ENCODE data around the gene FMO5. TPM values are rescaled to one million over a fixed set of nuclear protein-coding genes. Genes with fewer than 3 reads are reported as not detected.
A peak's percentile ranks its signal among the peaks of the same experiment; 100 is the strongest.

Gene FMO5
- total and polyA plus RNA-seq, 2 experiments from 2014 or later, result 0.73 to 0.84 TPM

- TF ChIP-seq, protein P1, sequence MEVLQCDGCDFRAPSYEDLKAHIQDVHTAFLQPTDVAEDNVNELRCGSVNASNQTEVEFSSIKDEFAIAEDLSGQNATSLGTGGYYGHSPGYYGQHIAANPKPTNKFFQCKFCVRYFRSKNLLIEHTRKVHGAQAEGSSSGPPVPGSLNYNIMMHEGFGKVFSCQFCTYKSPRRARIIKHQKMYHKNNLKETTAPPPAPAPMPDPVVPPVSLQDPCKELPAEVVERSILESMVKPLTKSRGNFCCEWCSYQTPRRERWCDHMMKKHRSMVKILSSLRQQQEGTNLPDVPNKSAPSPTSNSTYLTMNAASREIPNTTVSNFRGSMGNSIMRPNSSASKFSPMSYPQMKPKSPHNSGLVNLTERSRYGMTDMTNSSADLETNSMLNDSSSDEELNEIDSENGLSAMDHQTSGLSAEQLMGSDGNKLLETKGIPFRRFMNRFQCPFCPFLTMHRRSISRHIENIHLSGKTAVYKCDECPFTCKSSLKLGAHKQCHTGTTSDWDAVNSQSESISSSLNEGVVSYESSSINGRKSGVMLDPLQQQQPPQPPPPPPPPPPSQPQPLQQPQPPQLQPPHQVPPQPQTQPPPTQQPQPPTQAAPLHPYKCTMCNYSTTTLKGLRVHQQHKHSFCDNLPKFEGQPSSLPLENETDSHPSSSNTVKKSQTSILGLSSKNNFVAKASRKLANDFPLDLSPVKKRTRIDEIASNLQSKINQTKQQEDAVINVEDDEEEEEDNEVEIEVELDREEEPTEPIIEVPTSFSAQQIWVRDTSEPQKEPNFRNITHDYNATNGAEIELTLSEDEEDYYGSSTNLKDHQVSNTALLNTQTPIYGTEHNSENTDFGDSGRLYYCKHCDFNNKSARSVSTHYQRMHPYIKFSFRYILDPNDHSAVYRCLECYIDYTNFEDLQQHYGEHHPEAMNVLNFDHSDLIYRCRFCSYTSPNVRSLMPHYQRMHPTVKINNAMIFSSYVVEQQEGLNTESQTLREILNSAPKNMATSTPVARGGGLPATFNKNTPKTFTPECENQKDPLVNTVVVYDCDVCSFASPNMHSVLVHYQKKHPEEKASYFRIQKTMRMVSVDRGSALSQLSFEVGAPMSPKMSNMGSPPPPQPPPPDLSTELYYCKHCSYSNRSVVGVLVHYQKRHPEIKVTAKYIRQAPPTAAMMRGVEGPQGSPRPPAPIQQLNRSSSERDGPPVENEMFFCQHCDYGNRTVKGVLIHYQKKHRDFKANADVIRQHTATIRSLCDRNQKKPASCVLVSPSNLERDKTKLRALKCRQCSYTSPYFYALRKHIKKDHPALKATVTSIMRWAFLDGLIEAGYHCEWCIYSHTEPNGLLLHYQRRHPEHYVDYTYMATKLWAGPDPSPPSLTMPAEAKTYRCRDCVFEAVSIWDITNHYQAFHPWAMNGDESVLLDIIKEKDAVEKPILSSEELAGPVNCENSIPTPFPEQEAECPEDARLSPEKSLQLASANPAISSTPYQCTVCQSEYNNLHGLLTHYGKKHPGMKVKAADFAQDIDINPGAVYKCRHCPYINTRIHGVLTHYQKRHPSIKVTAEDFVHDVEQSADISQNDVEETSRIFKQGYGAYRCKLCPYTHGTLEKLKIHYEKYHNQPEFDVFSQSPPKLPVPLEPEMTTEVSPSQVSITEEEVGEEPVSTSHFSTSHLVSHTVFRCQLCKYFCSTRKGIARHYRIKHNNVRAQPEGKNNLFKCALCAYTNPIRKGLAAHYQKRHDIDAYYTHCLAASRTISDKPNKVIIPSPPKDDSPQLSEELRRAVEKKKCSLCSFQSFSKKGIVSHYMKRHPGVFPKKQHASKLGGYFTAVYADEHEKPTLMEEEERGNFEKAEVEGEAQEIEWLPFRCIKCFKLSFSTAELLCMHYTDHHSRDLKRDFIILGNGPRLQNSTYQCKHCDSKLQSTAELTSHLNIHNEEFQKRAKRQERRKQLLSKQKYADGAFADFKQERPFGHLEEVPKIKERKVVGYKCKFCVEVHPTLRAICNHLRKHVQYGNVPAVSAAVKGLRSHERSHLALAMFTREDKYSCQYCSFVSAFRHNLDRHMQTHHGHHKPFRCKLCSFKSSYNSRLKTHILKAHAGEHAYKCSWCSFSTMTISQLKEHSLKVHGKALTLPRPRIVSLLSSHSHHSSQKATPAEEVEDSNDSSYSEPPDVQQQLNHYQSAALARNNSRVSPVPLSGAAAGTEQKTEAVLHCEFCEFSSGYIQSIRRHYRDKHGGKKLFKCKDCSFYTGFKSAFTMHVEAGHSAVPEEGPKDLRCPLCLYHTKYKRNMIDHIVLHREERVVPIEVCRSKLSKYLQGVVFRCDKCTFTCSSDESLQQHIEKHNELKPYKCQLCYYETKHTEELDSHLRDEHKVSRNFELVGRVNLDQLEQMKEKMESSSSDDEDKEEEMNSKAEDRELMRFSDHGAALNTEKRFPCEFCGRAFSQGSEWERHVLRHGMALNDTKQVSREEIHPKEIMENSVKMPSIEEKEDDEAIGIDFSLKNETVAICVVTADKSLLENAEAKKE (CRISPR knock-in tag; IDR thresholded peaks at IDR 0.05), result no peak
- TF ChIP-seq EZH2 (IDR thresholded peaks at IDR 0.05; ENCODE audit: low read depth, unreplicated experiment) (no peak), ZNF331 (CRISPR knock-in tag; IDR thresholded peaks at IDR 0.05; ENCODE audit: low read depth) (no peak)
Observed at GRCh38 chr1:147171399-147172167, 53.6 kb downstream of the FMO5 start (continued).

- no peak for DNase-seq (ENCODE audit: low spot score)
- Histone ChIP-seq H4K20me1 (replicated peaks; ENCODE audit: insufficient read depth) (no peaks in the 10 kb centered on the region; the same call in 1 of the 2 replicates), H3K27ac (ENCODE audit: low read depth) (no peak overlapping the region), H3K79me2 (replicated peaks; ENCODE audit: insufficient read depth) (peaks cover 67% of the 10 kb centered on the region), H3F3A (replicated peaks; ENCODE audit: low read depth) (0 out of 2 replicates have a peak, but pooled peaks cover 4% of the 10 kb centered on the region), H3K27me3 (ENCODE audit: insufficient read depth) (no peaks in the 10 kb centered on the region), H3K9me2 (ENCODE audit: insufficient read depth) (no peaks in the 10 kb centered on the region), H3K4me1 (ENCODE audit: insufficient read depth) (peaks cover 39% of the 10 kb centered on the region), H3K4me2 (peak overlapping the region; percentile 95), H3K4me3 (peak overlapping the region; percentile 89), H3K36me3 (ENCODE audit: insufficient read depth) (no peaks in the 10 kb centered on the region), H2AFZ (no peak overlapping the region)
- peak overlapping the region; percentile 70; the same call in 1 of the 2 replicates for H3K27ac Mint-ChIP-seq
- H3K4me1 Mint-ChIP-seq, result peaks cover 37% of the 10 kb centered on the region
- peaks cover 3% of the 10 kb centered on the region; the same call in 1 of the 3 replicates for H3K9me3 Mint-ChIP-seq
- H3K4me3 Mint-ChIP-seq, result peak overlapping the region; percentile 97
- H3K36me3 Mint-ChIP-seq (ENCODE audit: low read depth), result peaks cover 21% of the 10 kb centered on the region
- ATAC-seq, result no peak
- peaks cover 14% of the 10 kb centered on the region for H3K27me3 Mint-ChIP-seq (ENCODE audit: insufficient read depth, low read depth, poor library complexity)
- TF ChIP-seq CREB1 (CRISPR knock-in tag; IDR thresholded peaks at IDR 0.05; ENCODE audit: low read depth), result no peak
- TF ChIP-seq CTCF (conservative IDR thresholded peaks at IDR 0.05; ENCODE audit: low read depth in 2 of 2), result no peak
- TF ChIP-seq EZH2phosphoT487 (IDR thresholded peaks at IDR 0.05; ENCODE audit: unreplicated experiment), result no peak
- no peak for TF ChIP-seq STAT1 (IDR thresholded peaks at IDR 0.05; ENCODE audit: unreplicated experiment)
- no peak for TF ChIP-seq NANOG (IDR thresholded peaks at IDR 0.05; ENCODE audit: borderline replicate concordance)
- TF ChIP-seq POLR2AphosphoS5 (IDR thresholded peaks at IDR 0.05; ENCODE audit: low read depth), result no peak
- TF ChIP-seq ZNF114 (CRISPR knock-in tag; IDR thresholded peaks at IDR 0.05), result no peak
- no peak for TF ChIP-seq ZNF331 (CRISPR knock-in tag; IDR thresholded peaks at IDR 0.05; ENCODE audit: low read depth)
- TF ChIP-seq, protein P2, sequence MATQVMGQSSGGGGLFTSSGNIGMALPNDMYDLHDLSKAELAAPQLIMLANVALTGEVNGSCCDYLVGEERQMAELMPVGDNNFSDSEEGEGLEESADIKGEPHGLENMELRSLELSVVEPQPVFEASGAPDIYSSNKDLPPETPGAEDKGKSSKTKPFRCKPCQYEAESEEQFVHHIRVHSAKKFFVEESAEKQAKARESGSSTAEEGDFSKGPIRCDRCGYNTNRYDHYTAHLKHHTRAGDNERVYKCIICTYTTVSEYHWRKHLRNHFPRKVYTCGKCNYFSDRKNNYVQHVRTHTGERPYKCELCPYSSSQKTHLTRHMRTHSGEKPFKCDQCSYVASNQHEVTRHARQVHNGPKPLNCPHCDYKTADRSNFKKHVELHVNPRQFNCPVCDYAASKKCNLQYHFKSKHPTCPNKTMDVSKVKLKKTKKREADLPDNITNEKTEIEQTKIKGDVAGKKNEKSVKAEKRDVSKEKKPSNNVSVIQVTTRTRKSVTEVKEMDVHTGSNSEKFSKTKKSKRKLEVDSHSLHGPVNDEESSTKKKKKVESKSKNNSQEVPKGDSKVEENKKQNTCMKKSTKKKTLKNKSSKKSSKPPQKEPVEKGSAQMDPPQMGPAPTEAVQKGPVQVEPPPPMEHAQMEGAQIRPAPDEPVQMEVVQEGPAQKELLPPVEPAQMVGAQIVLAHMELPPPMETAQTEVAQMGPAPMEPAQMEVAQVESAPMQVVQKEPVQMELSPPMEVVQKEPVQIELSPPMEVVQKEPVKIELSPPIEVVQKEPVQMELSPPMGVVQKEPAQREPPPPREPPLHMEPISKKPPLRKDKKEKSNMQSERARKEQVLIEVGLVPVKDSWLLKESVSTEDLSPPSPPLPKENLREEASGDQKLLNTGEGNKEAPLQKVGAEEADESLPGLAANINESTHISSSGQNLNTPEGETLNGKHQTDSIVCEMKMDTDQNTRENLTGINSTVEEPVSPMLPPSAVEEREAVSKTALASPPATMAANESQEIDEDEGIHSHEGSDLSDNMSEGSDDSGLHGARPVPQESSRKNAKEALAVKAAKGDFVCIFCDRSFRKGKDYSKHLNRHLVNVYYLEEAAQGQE (IDR thresholded peaks at IDR 0.05; ENCODE audit: unreplicated experiment), result no peak
Observed at GRCh38 chr1:147169840-147170674, 55.1 kb downstream of the FMO5 start.

Measured in GM23338 (cell line).